Endothelial cell of umbilical vein (primary cell): ENCODE measurements around the gene PTPN5. TPM values are rescaled to one million over a fixed set of nuclear protein-coding genes. Genes with fewer than 3 reads are reported as not detected.

Source experiments
- BruUV-seq: library from RNA; stranded (reverse); fragments of 400-500 nt; replicated peaks from 2 replicates; lab custom pipeline; 2021; lab: Mats Ljungman, UMichigan
- CTCF ChIA-PET: fragments of 300-600, 350-600 bp; sonication (Branson Sonifier 250); formaldehyde crosslinking; loops from one replicate; lab custom pipeline; 2021; ENCODE audit warnings: antibody characterized with exemption, inconsistent platforms; lab: Charles Lee
- POLR2A ChIA-PET: fragments of 300-600, 350-600 bp; sonication (Branson Sonifier 250); formaldehyde crosslinking; loops from one replicate; lab custom pipeline; 2021; ENCODE audit warnings: antibody characterized with exemption, inconsistent platforms; lab: Charles Lee
- DNase-seq: peaks from one replicate; pipeline ENCODE4 v3.0.0-alpha.2; 2011; ENCODE audit warnings: low read depth, low spot score
- FAIRE-seq: peaks from 2 replicates; lab custom pipeline; 2011; peaks lifted over from hg19 to GRCh38; lab: Jason Lieb, UNC
- H2AFZ ChIP-seq: 2 replicates; pipeline ENCODE4 v1.6.0; 2012; ENCODE audit warnings: low read depth, low read length, control low read depth, inconsistent platforms
- H3K27ac ChIP-seq: 2 replicates; pipeline ENCODE4 v1.5.1; 2011; ENCODE audit warnings: low read depth, mild to moderate bottlenecking, control low read depth, low read length, moderate library complexity; ENCODE audit not compliant: insufficient read depth
- H3K27me3 ChIP-seq, 2 experiments: 2 replicates each; pipeline versions ENCODE4 v1.6.0 to v1.6.1; 2011; ENCODE audit warnings: low read length in 2 of 2, mixed read lengths in 1 of 2; ENCODE audit not compliant: control insufficient read depth in 2 of 2, insufficient read depth in 2 of 2
- H3K36me3 ChIP-seq, 2 experiments: 2 replicates in 1 of 2; 3 replicates in 1 of 2; pipeline ENCODE4 v1.5.1; 2011; ENCODE audit warnings: low read length in 2 of 2, mild to moderate bottlenecking in 1 of 2, moderate library complexity in 1 of 2; ENCODE audit not compliant: control insufficient read depth in 2 of 2, insufficient read depth in 2 of 2; ENCODE audit errors: extremely low read depth in 1 of 2
- H3K4me1 ChIP-seq: 3 replicates; pipeline ENCODE4 v1.5.1; 2011; ENCODE audit warnings: mild to moderate bottlenecking, low read length; ENCODE audit not compliant: control insufficient read depth, insufficient read depth; ENCODE audit errors: extremely low read depth
- H3K4me2 ChIP-seq: 2 replicates; pipeline ENCODE4 v1.6.1; 2011; ENCODE audit warnings: low read length, control low read depth, mixed read lengths; ENCODE audit not compliant: insufficient read depth
- H3K4me3 ChIP-seq, 3 experiments: fragments of 200-600 bp in 1 of 3; sonication (generic), shearing (Covaris generic) in 1 of 3; replicated peaks in 1 of 3; 2 replicates each; pipeline ENCODE4 v1.5.1; 2011 to 2016; ENCODE audit warnings: control low read depth in 3 of 3, low read length in 3 of 3, mild to moderate bottlenecking in 2 of 3, inconsistent platforms in 1 of 3, low read depth in 1 of 3, moderate library complexity in 1 of 3; ENCODE audit not compliant: insufficient read depth in 1 of 3
- H3K79me2 ChIP-seq: 2 replicates; pipeline ENCODE4 v1.6.0; 2012; ENCODE audit warnings: low read length, inconsistent platforms; ENCODE audit not compliant: control insufficient read depth, insufficient read depth
- H3K9ac ChIP-seq: replicated peaks from 2 replicates; pipeline ENCODE3; 2011; ENCODE audit warnings: low read length, control low read depth; ENCODE audit not compliant: insufficient read depth; ENCODE audit errors: extremely low read depth
- H3K9me1 ChIP-seq: replicated peaks from 3 replicates; pipeline ENCODE4 v1.6.0; 2011; ENCODE audit warnings: mild to moderate bottlenecking, low read length; ENCODE audit not compliant: control insufficient read depth, insufficient read depth; ENCODE audit errors: extremely low read depth
- H3K9me3 ChIP-seq: replicated peaks from 2 replicates; pipeline ENCODE4 v1.5.1; 2012; ENCODE audit warnings: low read length, inconsistent platforms; ENCODE audit not compliant: control insufficient read depth, insufficient read depth
- H4K20me1 ChIP-seq: replicated peaks from 2 replicates; pipeline ENCODE3; 2011; ENCODE audit warnings: mild to moderate bottlenecking, low read length; ENCODE audit not compliant: control insufficient read depth, insufficient read depth; ENCODE audit errors: extremely low read depth
- EZH2 ChIP-seq: IDR thresholded peaks from 2 replicates; pipeline ENCODE4 v1.6.1; 2012; ENCODE audit warnings: borderline replicate concordance, low read depth, mild to moderate bottlenecking, moderate library complexity, low read length, inconsistent platforms; ENCODE audit not compliant: severe bottlenecking
- FOS ChIP-seq: IDR thresholded peaks from 2 replicates; pipeline ENCODE4 v1.6.1; 2011; ENCODE audit warnings: mild to moderate bottlenecking, low read length, moderate library complexity, borderline replicate concordance; ENCODE audit not compliant: insufficient read depth
- GATA2 ChIP-seq: IDR thresholded peaks from 2 replicates; pipeline ENCODE4 v1.7.0; 2011; ENCODE audit warnings: low read depth, mild to moderate bottlenecking, moderate library complexity, mixed read lengths, low read length; ENCODE audit not compliant: insufficient read length, insufficient read depth
- JUN ChIP-seq: IDR thresholded peaks from 2 replicates; pipeline ENCODE4 v1.6.1; 2011; ENCODE audit warnings: borderline replicate concordance, low read depth; ENCODE audit not compliant: insufficient read length, insufficient read depth
- MYC ChIP-seq: IDR thresholded peaks from one replicate; pipeline ENCODE4 v1.6.1; 2011; ENCODE audit warnings: mild to moderate bottlenecking, low read depth, low read length
- POLR2A ChIP-seq: IDR thresholded peaks from 2 replicates; pipeline ENCODE4 v1.6.1; 2012; ENCODE audit warnings: low read depth, mild to moderate bottlenecking, control low read depth, low read length
- POLR2AphosphoS5 ChIP-seq: IDR thresholded peaks from 2 replicates; pipeline ENCODE4 v1.6.1; 2012; ENCODE audit warnings: low read depth, mild to moderate bottlenecking, control low read depth, low read length, moderate library complexity; ENCODE audit not compliant: insufficient read depth
- dilution Hi-C: fragments of 300-500 bp; cut with MboI; formaldehyde crosslinking; loops from one replicate; pipeline ENCODE4 v1.15.0; 2019; ENCODE audit warnings: low sequenced_read_pairs; ENCODE audit not compliant: extremely low pct_ligation_motif_present
- intact Hi-C: fragments of 100-400 bp; cut with micrococcal nuclease; formaldehyde crosslinking; loops from one replicate; pipeline ENCODE4 v1.10.0; 2022
- polyA plus RNA-seq, 4 experiments: library from polyadenylated mRNA; depleted of rRNA in 3 of 4; stranded (reverse) in 3 of 4; unstranded in 1 of 4; fragments of >200 nt; gene quantifications; 2 replicates each; pipeline versions ENCODE4 v1.2.1 to v1.2.3, GENCODE V29; 2011 to 2012; ENCODE audit warnings: missing spikeins in 1 of 4
- total RNA-seq: library from RNA; stranded (reverse); gene quantifications from 2 replicates; pipeline ENCODE4 v1.2.3, GENCODE V29; 2021
- TF ChIP-seq, protein P1 (sequence below), 2 donors: IDR thresholded peaks; 1 replicate in 1 of 2; 2 replicates in 1 of 2; pipeline ENCODE4 v1.5.1; 2011; ENCODE audit warnings: low read length in 2 of 2, mild to moderate bottlenecking in 2 of 2, moderate library complexity in 2 of 2, control low read depth in 1 of 2, inconsistent platforms in 1 of 2, low read depth in 1 of 2; ENCODE audit not compliant: insufficient read depth in 1 of 2; ENCODE audit errors: extremely low read depth in 1 of 2
- TF ChIP-seq, protein P2 (sequence below): IDR thresholded peaks from 2 replicates; pipeline ENCODE4 v1.6.1; 2011; ENCODE audit not compliant: insufficient read depth, insufficient read length

Gene PTPN5
- total and polyA plus RNA-seq, 2 donors (not counting 3 experiments of a cell fraction or from before 2014, with no cell fraction given), result not detected

DNA sequence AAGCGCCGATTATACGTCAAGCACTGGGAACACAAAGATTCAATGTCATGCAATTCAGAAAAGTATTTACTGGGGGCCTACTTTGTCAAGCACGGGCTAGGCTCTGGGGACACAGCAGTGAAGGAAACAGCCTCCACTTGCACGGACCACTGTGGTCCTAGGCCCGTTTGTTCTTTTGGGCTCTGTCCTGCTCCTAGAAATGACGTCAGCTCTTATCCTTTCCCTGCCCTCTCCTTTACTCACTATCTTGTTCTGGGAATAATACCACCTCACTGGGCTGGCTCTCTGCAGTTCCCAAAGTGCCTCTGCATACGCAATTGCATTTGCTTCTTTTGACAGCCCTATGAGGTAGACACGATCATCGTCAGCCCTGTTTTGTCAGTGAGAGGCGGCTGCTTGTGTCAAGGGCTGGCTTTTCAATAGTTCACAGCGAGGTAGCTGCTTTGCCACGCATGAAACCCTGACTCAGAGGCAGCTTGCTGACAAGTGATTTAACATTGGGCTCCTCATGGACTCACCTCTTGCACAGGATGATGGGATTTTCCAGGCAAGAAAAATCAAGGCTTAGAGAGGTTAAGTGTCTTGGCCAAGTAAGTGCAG is 42.7 kb downstream of the PTPN5 start:
- POLR2A ChIA-PET, result no interaction called here
- no peak for FAIRE-seq
- TF ChIP-seq GATA2 (no peak), JUN (no peak), POLR2AphosphoS5 (no peak), POLR2A (no peak), EZH2 (no peak), MYC (no peak), FOS (no peak)
- TF ChIP-seq, protein P1, sequence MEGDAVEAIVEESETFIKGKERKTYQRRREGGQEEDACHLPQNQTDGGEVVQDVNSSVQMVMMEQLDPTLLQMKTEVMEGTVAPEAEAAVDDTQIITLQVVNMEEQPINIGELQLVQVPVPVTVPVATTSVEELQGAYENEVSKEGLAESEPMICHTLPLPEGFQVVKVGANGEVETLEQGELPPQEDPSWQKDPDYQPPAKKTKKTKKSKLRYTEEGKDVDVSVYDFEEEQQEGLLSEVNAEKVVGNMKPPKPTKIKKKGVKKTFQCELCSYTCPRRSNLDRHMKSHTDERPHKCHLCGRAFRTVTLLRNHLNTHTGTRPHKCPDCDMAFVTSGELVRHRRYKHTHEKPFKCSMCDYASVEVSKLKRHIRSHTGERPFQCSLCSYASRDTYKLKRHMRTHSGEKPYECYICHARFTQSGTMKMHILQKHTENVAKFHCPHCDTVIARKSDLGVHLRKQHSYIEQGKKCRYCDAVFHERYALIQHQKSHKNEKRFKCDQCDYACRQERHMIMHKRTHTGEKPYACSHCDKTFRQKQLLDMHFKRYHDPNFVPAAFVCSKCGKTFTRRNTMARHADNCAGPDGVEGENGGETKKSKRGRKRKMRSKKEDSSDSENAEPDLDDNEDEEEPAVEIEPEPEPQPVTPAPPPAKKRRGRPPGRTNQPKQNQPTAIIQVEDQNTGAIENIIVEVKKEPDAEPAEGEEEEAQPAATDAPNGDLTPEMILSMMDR (IDR thresholded peaks at IDR 0.05; ENCODE audit: extremely low read depth in 1 of 2, insufficient read depth in 1 of 2, low read depth in 1 of 2, low read length in 2 of 2), result no peak
- TF ChIP-seq, protein P2, sequence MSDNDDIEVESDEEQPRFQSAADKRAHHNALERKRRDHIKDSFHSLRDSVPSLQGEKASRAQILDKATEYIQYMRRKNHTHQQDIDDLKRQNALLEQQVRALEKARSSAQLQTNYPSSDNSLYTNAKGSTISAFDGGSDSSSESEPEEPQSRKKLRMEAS, result no peak
- no peak overlapping the region for H3K4me2 ChIP-seq
- H3K27ac ChIP-seq, result no peak overlapping the region
- no peak overlapping the region for H3K4me3 ChIP-seq
- dilution Hi-C loops (no loop called here), intact Hi-C loops (loop anchor here (1.0 kb wide), 2 partner anchors 15 to 51 kb away; partner anchors contain the start of gene TMEM86A)
- no peaks in the 10 kb centered on the region for H3K9me1 ChIP-seq
- peak overlapping the region; percentile 20 for H2AFZ ChIP-seq
- H4K20me1 ChIP-seq, result no peaks in the 10 kb centered on the region
- peaks cover 12% of the 10 kb centered on the region for H3K4me1 ChIP-seq
- H3K27me3 ChIP-seq, result no peaks in the 10 kb centered on the region
- CTCF ChIA-PET, result interaction anchor here (0.8 to 2.5 kb wide), 8 partner anchors 8 to 27 kb away, joined by 3 to 29 read pairs (median 6); no protein-coding TSS in a partner anchor
- no peaks in the 10 kb centered on the region for H3K79me2 ChIP-seq
- no peak for DNase-seq
- no peaks in the 10 kb centered on the region for H3K36me3 ChIP-seq
- no peaks in the 10 kb centered on the region for H3K9me3 ChIP-seq
- no TSS peak for BruUV-seq
- H3K9ac ChIP-seq, result no peak overlapping the region
